GM12878 (cell line): Measurements from ENCODE around the gene DOK4. TPM values are rescaled to one million over a fixed set of nuclear protein-coding genes. Genes with fewer than 3 reads are reported as not detected.

Experiments used
- ATAC-seq: fragments of 200-7000 bp; cut with Tn5 transposase; 3 replicates; pipeline ENCODE4 v1.9.1; 2020; ENCODE audit warnings: mild to moderate bottlenecking, moderate library complexity
- BruUV-seq: library from RNA; stranded (reverse); fragments of 400-500 nt; replicated peaks from 2 replicates; lab custom pipeline; 2021; lab: Mats Ljungman, UMichigan
- CTCF ChIA-PET: fragments of 300-600 bp; sonication (Branson Sonifier 250); formaldehyde crosslinking; extraction: SDS; loops from one replicate; lab custom pipeline; 2021; ENCODE audit warnings: inconsistent platforms; lab: Yijun Ruan, JAX
- POLR2A ChIA-PET: fragments of 350-600 bp; formaldehyde crosslinking; extraction: SDS; loops from one replicate; lab custom pipeline; 2021; ENCODE audit warnings: inconsistent platforms; lab: Charles Lee
- RAD21 ChIA-PET: fragments of 300-600 bp; sonication (Branson Sonifier 250); formaldehyde crosslinking; loops from one replicate; lab custom pipeline; 2023; ENCODE audit warnings: antibody characterized with exemption; ENCODE audit not compliant: unreplicated experiment; lab: Charles Lee
- SMC1A ChIA-PET: fragments of 300-600 bp; sonication (Branson Sonifier 250); formaldehyde crosslinking; loops from one replicate; lab custom pipeline; 2023; ENCODE audit not compliant: unreplicated experiment, uncharacterized antibody; lab: Charles Lee
- DNase-seq: peaks from one replicate; pipeline ENCODE4 v3.0.0-alpha.2; 2011; ENCODE audit warnings: low read depth, low spot score
- FAIRE-seq: peaks from 3 replicates; lab custom pipeline; 2011; peaks lifted over from hg19 to GRCh38; lab: Jason Lieb, UNC
- H2AFZ ChIP-seq: 2 replicates; pipeline ENCODE4 v1.6.0; 2011; ENCODE audit warnings: low read depth, low read length, control low read depth; ENCODE audit not compliant: control insufficient read depth
- H3K27ac ChIP-seq: 2 replicates; pipeline ENCODE4 v1.5.1; 2011; ENCODE audit warnings: control low read depth; ENCODE audit not compliant: control insufficient read depth, insufficient read depth
- H3K27me3 ChIP-seq, 2 experiments: replicated peaks in 1 of 2; 2 replicates each; pipeline versions ENCODE4 v1.6.0 to v1.6.1; 2011; ENCODE audit warnings: low read length in 1 of 2; ENCODE audit not compliant: control insufficient read depth in 2 of 2, insufficient read depth in 2 of 2
- H3K36me3 ChIP-seq, 2 experiments: 2 replicates each; pipeline ENCODE4 v1.5.1; 2011; ENCODE audit warnings: low read length in 1 of 2; ENCODE audit not compliant: control insufficient read depth in 2 of 2, insufficient read depth in 2 of 2
- H3K4me1 ChIP-seq: 2 replicates; pipeline ENCODE4 v1.6.1; 2011; ENCODE audit warnings: mild to moderate bottlenecking, low read length, moderate library complexity, mixed read lengths; ENCODE audit not compliant: control insufficient read depth, insufficient read depth
- H3K4me2 ChIP-seq: 2 replicates; pipeline ENCODE4 v1.6.0; 2011; ENCODE audit warnings: control low read depth; ENCODE audit not compliant: control insufficient read depth, insufficient read depth
- H3K4me3 ChIP-seq: fragments of 200-600 bp; sonication (generic); 2 replicates; pipeline ENCODE4 v1.5.1; 2016
- H3K79me2 ChIP-seq: 2 replicates; pipeline ENCODE4 v1.6.0; 2011; ENCODE audit warnings: low read length; ENCODE audit not compliant: control insufficient read depth, insufficient read depth
- H3K9ac ChIP-seq: 2 replicates; pipeline ENCODE4 v1.8.0; 2011; ENCODE audit warnings: low read length, control low read depth, mixed read lengths; ENCODE audit not compliant: control insufficient read depth, insufficient read depth
- H3K9me3 ChIP-seq: replicated peaks from 3 replicates; pipeline ENCODE4 v1.5.1; 2011; ENCODE audit warnings: mild to moderate bottlenecking, low read length; ENCODE audit not compliant: control insufficient read depth, insufficient read depth
- H4K20me1 ChIP-seq: 2 replicates; pipeline ENCODE4 v1.6.0; 2011; ENCODE audit not compliant: control insufficient read depth, insufficient read depth
- CHD2 ChIP-seq: IDR thresholded peaks from 2 replicates; pipeline ENCODE4 v1.6.1; 2011; ENCODE audit warnings: low read depth, low read length, improper control_type of control experiment, borderline replicate concordance
- CREB1 ChIP-seq: IDR thresholded peaks from 2 replicates; pipeline ENCODE4 v1.6.1; 2012; ENCODE audit warnings: low read depth, mild to moderate bottlenecking, inconsistent platforms
- HSF1 ChIP-seq: fragments of 150-350 bp; IDR thresholded peaks from 2 replicates; pipeline ENCODE4 v1.6.1; 2014; ENCODE audit warnings: mild to moderate bottlenecking, low read depth, low read length
- LARP7 ChIP-seq: fragments of 450-650 bp; IDR thresholded peaks from 2 replicates; pipeline ENCODE4 v1.6.1; 2017; ENCODE audit warnings: mild to moderate bottlenecking
- RAD21 ChIP-seq: IDR thresholded peaks from 2 replicates; pipeline ENCODE4 v1.6.1; 2011; ENCODE audit warnings: mild to moderate bottlenecking, low read depth, low read length, moderate library complexity; ENCODE audit not compliant: insufficient read depth
- RB1 ChIP-seq: fragments of 450-650 bp; formaldehyde crosslinking; IDR thresholded peaks from 2 replicates; pipeline ENCODE4 v1.6.1; 2017; ENCODE audit warnings: mild to moderate bottlenecking, borderline replicate concordance
- YY1 ChIP-seq: IDR thresholded peaks from 2 replicates; pipeline ENCODE4 v1.6.1; 2011; ENCODE audit warnings: low read depth, mild to moderate bottlenecking, low read length
- WGBS: methylation state at CpG from one replicate; pipeline ENCODE4 v1.1.6; 2016; ENCODE audit warnings: low lambda C conversion rate; ENCODE audit not compliant: insufficient replicate concordance, insufficient coverage; ENCODE audit errors: missing lambda C conversion rate; 5-methylcytosine and 5-hydroxymethylcytosine counted together
- in situ Hi-C: fragments of 300-500 bp; cut with MboI; formaldehyde crosslinking; loops from 9 replicates; pipeline ENCODE4 v1.14.3; 2018; ENCODE audit warnings: mixed read lengths
- intact Hi-C: fragments of 100-400 bp; cut with micrococcal nuclease; formaldehyde crosslinking; loops from one replicate; pipeline ENCODE4 v1.14.2; 2022; ENCODE audit not compliant: unreplicated experiment
- polyA plus RNA-seq, 11 experiments: library from polyadenylated mRNA; depleted of rRNA in 4 of 11; unstranded in 6 of 11; stranded (reverse) in 5 of 11; fragments of >200 nt; fragmentation: Nextera tagmentation in 4 of 11; fragmentation: Illumina TruSeq in 1 of 11; extraction: Ambion mirVana in 4 of 11; extraction: Trizol in 1 of 11; gene quantifications; 1 replicate in 1 of 11; 2 replicates in 10 of 11; pipeline versions ENCODE4 v1.2.1 to v1.2.3, GENCODE V29; 2011 to 2016; ENCODE audit warnings: inconsistent platforms in 2 of 11, missing spikeins in 2 of 11, low read depth in 1 of 11
- total RNA-seq, 4 experiments: library from RNA; depleted of rRNA in 3 of 4; stranded (reverse); fragments of >200 nt in 3 of 4; fragmentation: Illumina TruSeq in 1 of 4; extraction: Trizol in 1 of 4; gene quantifications; 2 replicates each; pipeline versions ENCODE4 v1.2.1 to v1.2.3, GENCODE V29; 2013 to 2021

DOK4 gene
- total and polyA plus RNA-seq, 10 of the 15 experiments (the other 5 are each of a cell fraction or from before 2014, with no cell fraction given): 0.20 to 7.0 (median 2.4) TPM; not detected in 1

- TF ChIP-seq RB1 (no peak), LARP7 (no peak), YY1 (no peak), HSF1 (no peak)
These were observed 15.6 kb downstream of the DOK4 start (continued) for GRCh38 chr16:57470711-57471110.

GRCh38 chr16:57469917-57470470 is 16.3 kb downstream of the DOK4 start:
- H3K4me1 ChIP-seq: peaks cover under 1% of the 10 kb centered on the region; the same call in 1 of the 2 replicates
- no peaks in the 10 kb centered on the region for H3K9me3 ChIP-seq
- WGBS: 88% methylated on average over 9 of the region's 9 CpGs
- FAIRE-seq (no peak), ATAC-seq (no peak), DNase-seq (no peak)
- H3K79me2 ChIP-seq: no peaks in the 10 kb centered on the region
- H2AFZ ChIP-seq: no peak overlapping the region
- H3K4me3 ChIP-seq: no peak overlapping the region
- in situ Hi-C loops: no loop called here
- BruUV-seq: no TSS peak
- no peak overlapping the region for H3K27ac ChIP-seq
- no peak overlapping the region for H3K9ac ChIP-seq
- ChIA-PET RAD21 (no interaction called here), CTCF (no interaction called here), POLR2A (interaction anchor here (0.6 kb wide), 1 partner anchor 42 kb away, joined by 4 read pairs; no protein-coding TSS in a partner anchor), SMC1A (interaction anchor here (0.5 kb wide), 1 partner anchor 12 kb away, joined by 4 read pairs; no protein-coding TSS in a partner anchor)
- no peaks in the 10 kb centered on the region for H3K27me3 ChIP-seq
- H4K20me1 ChIP-seq: no peaks in the 10 kb centered on the region
- intact Hi-C loops: no loop called here
- H3K4me2 ChIP-seq: no peak overlapping the region
- TF ChIP-seq CHD2 (no peak), RAD21 (no peak), HSF1 (no peak), CREB1 (no peak)
- H3K36me3 ChIP-seq: peaks cover 25 to 37% of the 10 kb centered on the region in 2 experiments
